ENCODE measurements around the gene MAPK13.
"Not testable (repeated sequence)": the region's sequence is repeated elsewhere in the genome, so short reads cannot be mapped to it uniquely, and the experiment has no call there.

The MAPK13 gene

GRCh38 chr6:36123270-36124139 lies 6.8 kb upstream of the MAPK13 start:
- no peaks in the 10 kb centered on the region for H3K9me3 ChIP-seq (ENCODE audit: control insufficient read depth, insufficient read depth, low read length)
- no peaks in the 10 kb centered on the region for H3K36me3 ChIP-seq (ENCODE audit: control insufficient read depth, insufficient read depth, low read length)
- H3K9ac ChIP-seq (ENCODE audit: low read depth, low read length), result peak overlapping the region; percentile 54
- peaks cover 10% of the 10 kb centered on the region for H3K4me1 ChIP-seq (ENCODE audit: control insufficient read depth, insufficient read depth, low read length)
- H3K27me3 ChIP-seq (ENCODE audit: control insufficient read depth, insufficient read depth, low read length), result no peaks in the 10 kb centered on the region
- no peak overlapping the region for H3K4me3 ChIP-seq (ENCODE audit: low read depth, low read length)

GRCh38 chr6:36124346-36124745 lies 6.0 kb upstream of the MAPK13 start:
- H3K9ac ChIP-seq (ENCODE audit: low read depth, low read length); H3K9me3 ChIP-seq (ENCODE audit: control insufficient read depth, insufficient read depth, low read length); H3K36me3 ChIP-seq (ENCODE audit: control insufficient read depth, insufficient read depth, low read length); H3K4me3 ChIP-seq (ENCODE audit: low read depth, low read length); H3K27me3 ChIP-seq (ENCODE audit: control insufficient read depth, insufficient read depth, low read length): not testable (repeated sequence)
- peaks cover 10% of the 10 kb centered on the region for H3K4me1 ChIP-seq (ENCODE audit: control insufficient read depth, insufficient read depth, low read length)

DNA sequence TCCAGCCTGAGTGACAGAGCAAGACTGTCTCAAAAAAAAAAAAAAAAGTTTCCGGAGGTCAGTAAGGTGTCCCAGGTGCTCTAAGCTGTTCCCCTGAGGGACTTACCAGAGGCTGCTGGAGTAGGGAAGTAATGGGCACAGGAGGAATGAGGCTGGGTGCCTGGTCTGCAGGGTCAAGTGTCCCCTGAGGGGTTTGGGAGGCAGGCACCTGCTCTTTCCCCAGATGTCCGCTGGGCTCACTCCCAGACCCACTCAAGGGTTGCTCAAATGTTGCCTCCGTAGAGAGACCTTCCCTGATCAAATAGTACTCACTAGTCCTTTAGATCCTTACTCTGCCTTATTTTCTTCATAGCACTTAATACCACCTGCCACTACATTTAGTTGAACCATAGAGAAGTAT lies 5.4 kb upstream of the MAPK13 start:
- no peaks in the 10 kb centered on the region for H3K36me3 ChIP-seq (ENCODE audit: control insufficient read depth, insufficient read depth, low read length)
- H3K4me3 ChIP-seq (ENCODE audit: low read depth, low read length), result no peak overlapping the region
- no peaks in the 10 kb centered on the region for H3K9me3 ChIP-seq (ENCODE audit: control insufficient read depth, insufficient read depth, low read length)
- peaks cover 2% of the 10 kb centered on the region for H3K27me3 ChIP-seq (ENCODE audit: control insufficient read depth, insufficient read depth, low read length)
- no peak overlapping the region for H3K9ac ChIP-seq (ENCODE audit: low read depth, low read length)
- H3K4me1 ChIP-seq (ENCODE audit: control insufficient read depth, insufficient read depth, low read length), result peaks cover 13% of the 10 kb centered on the region

DNA sequence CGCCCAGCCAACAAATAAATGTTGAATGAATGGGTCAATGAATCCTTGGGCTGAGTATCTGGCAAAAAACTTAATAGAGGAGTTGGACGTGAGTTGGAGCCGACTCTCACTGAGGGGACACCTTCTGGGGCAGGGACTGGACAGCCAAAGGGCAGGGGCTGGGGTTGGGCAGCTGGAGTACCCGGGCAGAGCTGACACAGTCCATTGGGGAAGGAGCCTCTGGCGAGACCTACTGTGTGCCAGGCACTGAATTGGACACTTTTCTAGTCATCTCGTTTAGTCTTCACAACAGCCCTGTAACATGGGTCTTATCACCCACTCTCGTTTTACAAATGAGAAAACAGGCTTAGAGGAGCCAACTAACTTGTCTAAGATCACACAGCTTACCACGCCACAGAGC lies 4.7 kb upstream of the MAPK13 start:
- peaks cover 14% of the 10 kb centered on the region for H3K4me1 ChIP-seq (ENCODE audit: control insufficient read depth, insufficient read depth, low read length)
- no peaks in the 10 kb centered on the region for H3K36me3 ChIP-seq (ENCODE audit: control insufficient read depth, insufficient read depth, low read length)
- no peak overlapping the region for H3K4me3 ChIP-seq (ENCODE audit: low read depth, low read length)
- H3K9ac ChIP-seq (ENCODE audit: low read depth, low read length), result no peak overlapping the region
- no peaks in the 10 kb centered on the region for H3K9me3 ChIP-seq (ENCODE audit: control insufficient read depth, insufficient read depth, low read length)
- peaks cover 3% of the 10 kb centered on the region for H3K27me3 ChIP-seq (ENCODE audit: control insufficient read depth, insufficient read depth, low read length)

- H3K9me3 ChIP-seq (ENCODE audit: control insufficient read depth, insufficient read depth, low read length), result no peaks in the 10 kb centered on the region
- no peak overlapping the region for H3K4me3 ChIP-seq (ENCODE audit: low read depth, low read length)
- H3K36me3 ChIP-seq (ENCODE audit: control insufficient read depth, insufficient read depth, low read length), result no peaks in the 10 kb centered on the region
- H3K9ac ChIP-seq (ENCODE audit: low read depth, low read length), result no peak overlapping the region
- H3K4me1 ChIP-seq (ENCODE audit: control insufficient read depth, insufficient read depth, low read length), result peaks cover 9% of the 10 kb centered on the region
- peaks cover 3% of the 10 kb centered on the region for H3K27me3 ChIP-seq (ENCODE audit: control insufficient read depth, insufficient read depth, low read length)
Observed at GRCh38 chr6:36126121-36126520, 4.2 kb upstream of the MAPK13 start.

GRCh38 chr6:36126553-36127458 lies 3.5 kb upstream of the MAPK13 start:
- H3K36me3 ChIP-seq (ENCODE audit: control insufficient read depth, insufficient read depth, low read length), result no peaks in the 10 kb centered on the region
- H3K4me3 ChIP-seq (ENCODE audit: low read depth, low read length), result no peak overlapping the region
- H3K9ac ChIP-seq (ENCODE audit: low read depth, low read length), result no peak overlapping the region
- no peaks in the 10 kb centered on the region for H3K9me3 ChIP-seq (ENCODE audit: control insufficient read depth, insufficient read depth, low read length)
- H3K4me1 ChIP-seq (ENCODE audit: control insufficient read depth, insufficient read depth, low read length), result peaks cover 12% of the 10 kb centered on the region
- H3K27me3 ChIP-seq (ENCODE audit: control insufficient read depth, insufficient read depth, low read length), result peaks cover 3% of the 10 kb centered on the region

DNA sequence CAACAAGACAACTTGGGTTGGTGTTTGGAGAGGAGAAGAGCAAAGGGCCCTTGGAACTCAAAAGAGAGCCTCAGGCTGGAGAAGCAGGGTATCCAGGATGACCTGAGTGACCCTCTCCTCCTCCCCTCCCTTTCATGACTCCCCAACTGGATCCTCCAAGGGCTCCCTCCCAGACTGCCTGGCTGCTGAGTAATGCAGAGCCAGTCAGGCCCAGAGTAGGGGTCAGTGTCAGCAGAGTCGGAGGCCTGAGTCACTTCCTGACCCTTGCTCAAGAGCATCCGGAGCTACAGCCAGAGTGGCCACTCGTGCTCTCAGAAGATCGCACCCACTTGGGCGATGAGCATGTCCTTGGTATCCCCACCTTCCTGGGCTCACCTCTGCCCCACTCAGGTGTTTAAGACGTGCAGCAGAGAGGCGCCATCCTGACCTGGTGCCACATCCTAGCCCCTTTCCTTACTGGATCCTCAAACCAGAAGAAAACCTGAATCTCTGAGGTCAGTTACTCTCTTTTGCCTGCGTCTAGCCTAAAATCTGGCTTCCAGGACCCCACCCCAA lies 2.8 kb upstream of the MAPK13 start:
- peaks cover 18% of the 10 kb centered on the region for H3K4me1 ChIP-seq (ENCODE audit: control insufficient read depth, insufficient read depth, low read length)
- H3K9ac ChIP-seq (ENCODE audit: low read depth, low read length), result no peak overlapping the region
- H3K27me3 ChIP-seq (ENCODE audit: control insufficient read depth, insufficient read depth, low read length), result peaks cover 3% of the 10 kb centered on the region
- H3K4me3 ChIP-seq (ENCODE audit: low read depth, low read length), result no peak overlapping the region
- H3K36me3 ChIP-seq (ENCODE audit: control insufficient read depth, insufficient read depth, low read length), result no peaks in the 10 kb centered on the region
- H3K9me3 ChIP-seq (ENCODE audit: control insufficient read depth, insufficient read depth, low read length), result no peaks in the 10 kb centered on the region

- H3K4me3 ChIP-seq (ENCODE audit: low read depth, low read length), result no peak overlapping the region
- no peaks in the 10 kb centered on the region for H3K36me3 ChIP-seq (ENCODE audit: control insufficient read depth, insufficient read depth, low read length)
- peaks cover 3% of the 10 kb centered on the region for H3K27me3 ChIP-seq (ENCODE audit: control insufficient read depth, insufficient read depth, low read length)
- no peaks in the 10 kb centered on the region for H3K9me3 ChIP-seq (ENCODE audit: control insufficient read depth, insufficient read depth, low read length)
- H3K4me1 ChIP-seq (ENCODE audit: control insufficient read depth, insufficient read depth, low read length), result peaks cover 18% of the 10 kb centered on the region
- no peak overlapping the region for H3K9ac ChIP-seq (ENCODE audit: low read depth, low read length)
Observed at GRCh38 chr6:36128073-36128472, 2.2 kb upstream of the MAPK13 start.

- Histone ChIP-seq H3K36me3 (ENCODE audit: control insufficient read depth, insufficient read depth, low read length) (no peaks in the 10 kb centered on the region), H3K27me3 (ENCODE audit: control insufficient read depth, insufficient read depth, low read length) (peaks cover 3% of the 10 kb centered on the region), H3K4me3 (ENCODE audit: low read depth, low read length) (no peak overlapping the region), H3K9ac (ENCODE audit: low read depth, low read length) (no peak overlapping the region), H3K4me1 (ENCODE audit: control insufficient read depth, insufficient read depth, low read length) (peaks cover 15% of the 10 kb centered on the region), H3K9me3 (ENCODE audit: control insufficient read depth, insufficient read depth, low read length) (no peaks in the 10 kb centered on the region)
Observed at GRCh38 chr6:36128793-36129192, 1.5 kb upstream of the MAPK13 start.

DNA sequence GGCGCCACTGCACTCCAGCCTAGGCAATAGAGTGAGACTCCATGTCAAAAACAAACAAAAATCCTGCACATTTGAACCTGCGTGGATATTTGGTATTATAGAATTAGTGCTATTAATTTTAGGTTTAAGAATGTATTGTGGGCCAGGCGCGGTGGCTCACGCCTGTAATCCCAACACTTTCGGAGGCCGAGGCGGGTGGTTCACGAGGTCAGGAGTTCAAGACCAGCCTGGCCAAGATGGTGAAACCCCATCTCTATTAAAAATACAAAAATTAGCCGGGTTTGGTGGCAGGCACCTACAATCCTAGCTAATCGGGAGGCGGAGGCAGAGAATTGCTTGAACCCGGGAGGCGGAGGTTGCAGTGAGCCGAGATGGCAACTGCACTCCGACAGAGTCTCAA lies 979 bp upstream of the MAPK13 start:
- H3K27me3 ChIP-seq (ENCODE audit: control insufficient read depth, insufficient read depth, low read length); H3K9me3 ChIP-seq (ENCODE audit: control insufficient read depth, insufficient read depth, low read length); H3K36me3 ChIP-seq (ENCODE audit: control insufficient read depth, insufficient read depth, low read length); H3K4me3 ChIP-seq (ENCODE audit: low read depth, low read length); H3K9ac ChIP-seq (ENCODE audit: low read depth, low read length): not testable (repeated sequence)
- peaks cover 15% of the 10 kb centered on the region for H3K4me1 ChIP-seq (ENCODE audit: control insufficient read depth, insufficient read depth, low read length)

DNA sequence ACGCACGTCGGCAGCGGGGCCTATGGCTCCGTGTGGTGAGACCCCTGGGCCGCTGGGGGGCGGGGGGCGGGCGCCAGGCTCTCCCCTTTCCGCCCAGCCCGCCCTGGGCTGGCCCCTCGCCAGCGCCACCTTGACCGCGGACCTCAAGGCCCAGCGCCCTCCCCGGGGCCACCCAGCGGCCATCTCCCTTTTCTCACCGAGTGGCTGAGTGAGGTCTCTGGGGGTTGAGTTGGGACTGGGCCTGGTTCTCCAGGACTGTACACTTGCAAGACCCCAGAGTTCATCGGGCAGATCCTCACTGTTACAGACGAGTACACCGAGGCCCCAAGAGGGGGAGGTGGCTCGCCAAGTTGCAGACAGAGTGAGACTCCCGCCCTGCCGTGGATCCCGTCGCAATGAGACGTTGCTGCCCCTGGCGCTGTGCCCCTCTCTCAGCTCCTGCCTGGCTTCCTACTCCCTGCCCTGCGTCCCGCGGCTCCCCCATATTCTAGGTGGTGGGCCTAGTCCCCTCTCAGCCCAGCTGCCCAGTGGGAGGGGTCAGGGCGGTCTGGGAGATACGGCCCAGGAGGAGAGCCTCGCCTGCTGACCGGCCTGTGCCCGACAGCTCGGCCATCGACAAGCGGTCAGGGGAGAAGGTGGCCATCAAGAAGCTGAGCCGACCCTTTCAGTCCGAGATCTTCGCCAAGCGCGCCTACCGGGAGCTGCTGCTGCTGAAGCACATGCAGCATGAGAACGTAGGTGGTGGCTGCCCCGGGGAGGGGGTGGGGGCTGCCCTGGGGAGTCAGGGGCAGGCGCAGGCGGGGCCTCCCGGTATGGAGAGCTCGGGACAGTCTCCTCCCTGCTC lies 576 bp downstream of the MAPK13 start:
- Histone ChIP-seq H3K9ac (ENCODE audit: low read depth, low read length) (peak overlapping the region; percentile 79), H3K27me3 (ENCODE audit: control insufficient read depth, insufficient read depth, low read length) (peaks cover 3% of the 10 kb centered on the region), H3K36me3 (ENCODE audit: control insufficient read depth, insufficient read depth, low read length) (peaks cover 4% of the 10 kb centered on the region), H3K4me3 (ENCODE audit: low read depth, low read length) (peak overlapping the region; percentile 62), H3K9me3 (ENCODE audit: control insufficient read depth, insufficient read depth, low read length) (no peaks in the 10 kb centered on the region), H3K4me1 (ENCODE audit: control insufficient read depth, insufficient read depth, low read length) (peaks cover 15% of the 10 kb centered on the region)

All from iPS-15b (cell line).